ENCODE results near the gene SPATA4.

- TF ChIP-seq CTCF (IDR thresholded peaks at IDR 0.05) (no peak), POLR2A (IDR thresholded peaks at IDR 0.05) (no peak)
Measured at GRCh38 chr4:176241703-176242102, 46.3 kb upstream of the SPATA4 start.
